CD14-positive monocyte (primary cell): ENCODE data around the gene LSS. TPM values are rescaled to one million over a fixed set of nuclear protein-coding genes. Genes with fewer than 3 reads are reported as not detected.

ENCODE experiments used
- DNase-seq, 3 donors: peaks; one replicate each; pipeline ENCODE4 v3.0.0-alpha.2; 2011 to 2022
- H2AFZ ChIP-seq: 2 replicates; pipeline ENCODE4 v1.6.0; 2012; ENCODE audit warnings: mild to moderate bottlenecking, low read depth, low read length, inconsistent platforms; ENCODE audit not compliant: insufficient read depth, poor library complexity, severe bottlenecking
- H3K27ac ChIP-seq, 2 donors: 1 replicate in 1 of 2; 2 replicates in 1 of 2; pipeline ENCODE4 v1.5.1; 2012 to 2013; ENCODE audit warnings: low read length in 2 of 2, control low read depth in 1 of 2, inconsistent platforms in 1 of 2, low read depth in 1 of 2, mild to moderate bottlenecking in 1 of 2
- H3K27me3 ChIP-seq, 2 donors: one replicate each; pipeline versions ENCODE4 v1.6.0 to v1.6.1; 2011 to 2013; ENCODE audit warnings: low read length in 2 of 2; ENCODE audit not compliant: control insufficient read depth in 2 of 2, insufficient read depth in 2 of 2
- H3K36me3 ChIP-seq, 2 donors: replicated peaks in 1 of 2; 1 replicate in 1 of 2; 2 replicates in 1 of 2; pipeline versions ENCODE4 v1.5.1 to v1.6.1; 2012 to 2013; ENCODE audit warnings: low read length in 2 of 2, control low read depth in 1 of 2, inconsistent platforms in 1 of 2, mild to moderate bottlenecking in 1 of 2; ENCODE audit not compliant: insufficient read depth in 2 of 2, control insufficient read depth in 1 of 2
- H3K4me1 ChIP-seq, 2 donors: 1 replicate in 1 of 2; 2 replicates in 1 of 2; pipeline versions ENCODE4 v1.5.1 to v1.6.1; 2012 to 2013; ENCODE audit warnings: low read length in 2 of 2, control low read depth in 1 of 2, inconsistent platforms in 1 of 2, mild to moderate bottlenecking in 1 of 2, moderate library complexity in 1 of 2; ENCODE audit not compliant: insufficient read depth in 2 of 2, control insufficient read depth in 1 of 2
- H3K4me2 ChIP-seq: replicated peaks from 2 replicates; pipeline ENCODE3; 2012; ENCODE audit warnings: low read length, moderate library complexity, mild to moderate bottlenecking; ENCODE audit not compliant: poor library complexity, severe bottlenecking; ENCODE audit errors: extremely low read depth
- H3K4me3 ChIP-seq, 3 experiments: fragments of 200-600 bp in 1 of 3; sonication (generic) in 1 of 3; replicated peaks in 1 of 3; 1 replicate in 2 of 3; 2 replicates in 1 of 3; pipeline ENCODE4 v1.5.1; 2011 to 2013; ENCODE audit warnings: low read length in 3 of 3, mild to moderate bottlenecking in 3 of 3, control low read depth in 2 of 3, low read depth in 2 of 3, inconsistent platforms in 1 of 3, moderate library complexity in 1 of 3
- H3K79me2 ChIP-seq: 2 replicates; pipeline ENCODE4 v1.6.0; 2012; ENCODE audit warnings: mild to moderate bottlenecking, control low read depth, inconsistent platforms, low read length, moderate library complexity; ENCODE audit not compliant: insufficient read depth
- H3K9ac ChIP-seq: 2 replicates; pipeline ENCODE4 v1.6.0; 2017; ENCODE audit warnings: low read length, mild to moderate bottlenecking; ENCODE audit not compliant: insufficient read depth, poor library complexity, severe bottlenecking
- H3K9me3 ChIP-seq, 2 donors: replicated peaks in 1 of 2; 1 replicate in 1 of 2; 2 replicates in 1 of 2; pipeline versions ENCODE4 v1.5.1 to v1.6.1; 2012 to 2013; ENCODE audit warnings: low read length in 2 of 2, control low read depth in 1 of 2; ENCODE audit not compliant: control insufficient read depth in 1 of 2, insufficient read depth in 1 of 2
- H4K20me1 ChIP-seq: 2 replicates; pipeline ENCODE4 v1.6.0; 2012; ENCODE audit warnings: mild to moderate bottlenecking, low read length, control low read depth, moderate library complexity; ENCODE audit not compliant: insufficient read depth
- H3K27ac Mint-ChIP-seq, 7 donors: one replicate each; pipeline ENCODE4 v1.8.0; 2020; ENCODE audit warnings: mild to moderate bottlenecking in 7 of 7, mixed read lengths in 7 of 7, moderate library complexity in 6 of 7, inconsistent platforms in 2 of 7
- H3K27me3 Mint-ChIP-seq, 3 donors: one replicate each; pipeline ENCODE4 v1.8.0; 2021 to 2022; ENCODE audit warnings: low read depth in 3 of 3, mild to moderate bottlenecking in 3 of 3, mixed read lengths in 3 of 3, moderate library complexity in 3 of 3, inconsistent platforms in 1 of 3
- H3K36me3 Mint-ChIP-seq, 2 donors: one replicate each; pipeline ENCODE4 v1.8.0; 2020; ENCODE audit warnings: mixed read lengths in 2 of 2, inconsistent platforms in 1 of 2, mild to moderate bottlenecking in 1 of 2
- H3K4me1 Mint-ChIP-seq: one replicate; pipeline ENCODE4 v1.8.0; 2020; ENCODE audit warnings: mild to moderate bottlenecking, mixed read lengths
- H3K4me3 Mint-ChIP-seq, 2 donors: one replicate each; pipeline ENCODE4 v1.8.0; 2020; ENCODE audit warnings: mild to moderate bottlenecking in 2 of 2, mixed read lengths in 2 of 2, moderate library complexity in 1 of 2
- H3K9me3 Mint-ChIP-seq, 7 donors: one replicate each; pipeline ENCODE4 v1.8.0; 2020 to 2022; ENCODE audit warnings: mixed read lengths in 7 of 7, mild to moderate bottlenecking in 6 of 7, moderate library complexity in 6 of 7, inconsistent platforms in 2 of 7
- WGBS: methylation state at CpG from one replicate; pipeline ENCODE4 v1.1.5; 2013; ENCODE audit warnings: missing lambda C conversion rate; ENCODE audit not compliant: insufficient coverage; 5-methylcytosine and 5-hydroxymethylcytosine counted together
- intact Hi-C, 2 donors: fragments of 100-400 bp; cut with micrococcal nuclease; formaldehyde crosslinking; loops; one replicate each; pipeline versions ENCODE4 v1.15.0 to v1.15.1; 2023
- polyA plus RNA-seq, 3 donors: library from polyadenylated mRNA; depleted of rRNA in 1 of 3; unstranded in 2 of 3; stranded (reverse) in 1 of 3; fragments of 300-500 nt in 2 of 3; fragments of >200 nt in 1 of 3; fragmentation: Illumina TruSeq in 2 of 3; gene quantifications; 1 replicate in 2 of 3; 2 replicates in 1 of 3; pipeline ENCODE4 v1.2.3, GENCODE V29; 2012 to 2021
- TF ChIP-seq, protein P1 (sequence below): fragments of 200-600 bp; IDR thresholded peaks from one replicate; pipeline ENCODE4 v1.8.0; 2022; ENCODE audit warnings: antibody characterized with exemption, mild to moderate bottlenecking

LSS gene
- polyA plus RNA-seq, 3 donors = 4.1 to 20.0 (median 4.9) TPM

DNA sequence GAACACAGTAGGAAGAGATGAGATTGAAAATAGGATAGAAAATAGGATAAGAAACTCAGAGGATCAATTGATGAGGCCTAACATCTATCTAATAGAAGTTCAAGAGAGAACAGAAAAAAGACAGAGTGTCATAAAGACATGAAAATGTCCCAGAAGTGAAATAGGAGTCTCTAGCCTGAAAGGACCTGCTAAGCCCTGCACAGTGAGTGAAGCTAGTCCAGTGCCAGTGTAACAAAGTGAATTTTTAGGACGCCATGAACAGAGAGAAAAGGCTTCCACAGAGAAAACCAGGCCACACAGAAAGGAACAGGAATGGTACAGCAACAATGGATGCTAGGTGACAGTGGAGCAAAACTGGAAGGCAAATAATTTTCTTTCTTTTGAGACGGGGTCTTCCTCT, 20.3 kb upstream of the LSS start:
- no peaks in the 10 kb centered on the region for H3K79me2 ChIP-seq
- H3K4me2 ChIP-seq = no peak overlapping the region
- Mint-ChIP-seq H3K4me1 (peaks cover 3% of the 10 kb centered on the region), H3K9me3 (peaks cover 0 to 3% (median 0%) of the 10 kb centered on the region in 7 donors), H3K36me3 (peaks cover 90 to 98% of the 10 kb centered on the region in 2 donors), H3K27me3 (peaks cover 0 to 2% (median 1%) of the 10 kb centered on the region in 3 donors), H3K27ac (peak overlapping the region in 2 of 7 donors; percentile 13 to 39), H3K4me3 (no peak overlapping the region)
- H3K9me3 ChIP-seq = no peaks in the 10 kb centered on the region
- TF ChIP-seq, protein P1, sequence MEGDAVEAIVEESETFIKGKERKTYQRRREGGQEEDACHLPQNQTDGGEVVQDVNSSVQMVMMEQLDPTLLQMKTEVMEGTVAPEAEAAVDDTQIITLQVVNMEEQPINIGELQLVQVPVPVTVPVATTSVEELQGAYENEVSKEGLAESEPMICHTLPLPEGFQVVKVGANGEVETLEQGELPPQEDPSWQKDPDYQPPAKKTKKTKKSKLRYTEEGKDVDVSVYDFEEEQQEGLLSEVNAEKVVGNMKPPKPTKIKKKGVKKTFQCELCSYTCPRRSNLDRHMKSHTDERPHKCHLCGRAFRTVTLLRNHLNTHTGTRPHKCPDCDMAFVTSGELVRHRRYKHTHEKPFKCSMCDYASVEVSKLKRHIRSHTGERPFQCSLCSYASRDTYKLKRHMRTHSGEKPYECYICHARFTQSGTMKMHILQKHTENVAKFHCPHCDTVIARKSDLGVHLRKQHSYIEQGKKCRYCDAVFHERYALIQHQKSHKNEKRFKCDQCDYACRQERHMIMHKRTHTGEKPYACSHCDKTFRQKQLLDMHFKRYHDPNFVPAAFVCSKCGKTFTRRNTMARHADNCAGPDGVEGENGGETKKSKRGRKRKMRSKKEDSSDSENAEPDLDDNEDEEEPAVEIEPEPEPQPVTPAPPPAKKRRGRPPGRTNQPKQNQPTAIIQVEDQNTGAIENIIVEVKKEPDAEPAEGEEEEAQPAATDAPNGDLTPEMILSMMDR = no peak
- DNase-seq = no peak
- peaks cover 92 to 99% of the 10 kb centered on the region in 2 donors for H3K36me3 ChIP-seq
- 100% methylated on average over 1 of the region's 2 CpGs for WGBS
- H3K4me1 ChIP-seq = no peaks in the 10 kb centered on the region
- H3K9ac ChIP-seq = no peak overlapping the region
- no peak overlapping the region for H3K4me3 ChIP-seq
- H4K20me1 ChIP-seq = no peaks in the 10 kb centered on the region
- no peaks in the 10 kb centered on the region for H3K27me3 ChIP-seq
- H2AFZ ChIP-seq = no peak overlapping the region
- intact Hi-C loops = no loop called here
- no peak overlapping the region for H3K27ac ChIP-seq

DNA sequence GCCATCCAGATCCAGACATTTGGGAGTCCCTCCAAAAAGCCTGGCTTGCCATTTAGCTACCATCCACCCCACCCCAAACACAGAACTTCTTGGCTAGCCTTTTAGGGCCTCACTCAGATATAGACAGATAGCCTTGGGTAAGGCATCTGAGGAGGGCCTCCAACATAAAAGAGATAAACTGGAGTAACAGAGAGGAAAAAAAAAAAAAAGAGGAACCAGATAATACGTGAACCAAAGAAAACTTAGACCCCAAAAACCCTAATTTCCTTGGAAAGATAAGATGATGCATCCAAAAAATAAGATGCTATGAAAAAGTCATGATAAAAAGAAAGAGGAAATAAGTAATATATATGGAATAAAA, 19.8 kb upstream of the LSS start:
- intact Hi-C loops = no loop called here
- no peaks in the 10 kb centered on the region for H4K20me1 ChIP-seq
- peaks cover 90 to 98% of the 10 kb centered on the region in 2 donors for H3K36me3 Mint-ChIP-seq

More for the DNA sequence above, 19.8 kb upstream of the LSS start:
- Histone ChIP-seq H3K4me1 (no peaks in the 10 kb centered on the region), H3K4me3 (no peak overlapping the region), H3K9me3 (no peaks in the 10 kb centered on the region), H3K79me2 (no peaks in the 10 kb centered on the region), H2AFZ (no peak overlapping the region), H3K27me3 (no peaks in the 10 kb centered on the region), H3K36me3 (peaks cover 92 to 99% of the 10 kb centered on the region in 2 donors), H3K4me2 (no peak overlapping the region), H3K27ac (peak overlapping the region in 1 of 2 donors; percentile 3), H3K9ac (no peak overlapping the region)
- TF ChIP-seq, protein P1 = no peak
- peaks cover 0 to 2% (median 1%) of the 10 kb centered on the region in 3 donors for H3K27me3 Mint-ChIP-seq
- peaks cover 2% of the 10 kb centered on the region for H3K4me1 Mint-ChIP-seq
- no peak for DNase-seq
- H3K9me3 Mint-ChIP-seq = peaks cover 0 to 3% (median 0%) of the 10 kb centered on the region in 7 donors
- H3K27ac Mint-ChIP-seq = peak overlapping the region in 2 of 7 donors; percentile 46 to 65
- H3K4me3 Mint-ChIP-seq = no peak overlapping the region
- no CpG with 5 or more reads among the region's 1 CpG for WGBS
